ENCODE measurements around the gene RPS6KA4. TPM values are rescaled to one million over a fixed set of nuclear protein-coding genes. Genes with fewer than 3 reads are reported as not detected.

RPS6KA4 gene
- total RNA-seq, 1 experiment from 2014 or later, result 18.6 TPM

GRCh38 chr11:64395545-64396078, 36.6 kb downstream of the RPS6KA4 start:
- Histone ChIP-seq H3K9me3 (replicated peaks) (no peaks in the 10 kb centered on the region), H3K4me1 (peaks cover 7% of the 10 kb centered on the region), H3K27me3 (no peaks in the 10 kb centered on the region), H3K4me3 (peak overlapping the region; percentile 58), H3K27ac (peak overlapping the region; percentile 93), H3K36me3 (no peaks in the 10 kb centered on the region)
- DNase-seq, result no peak

- Histone ChIP-seq H3K27ac (peak overlapping the region; percentile 93), H3K27me3 (no peaks in the 10 kb centered on the region), H3K4me3 (peak overlapping the region; percentile 58), H3K9me3 (replicated peaks) (no peaks in the 10 kb centered on the region), H3K4me1 (peaks cover 7% of the 10 kb centered on the region), H3K36me3 (no peaks in the 10 kb centered on the region)
- DNase-seq, result peak; percentile 96 to 98
These were observed 37.2 kb downstream of the RPS6KA4 start for GRCh38 chr11:64396079-64396591.

GRCh38 chr11:64400102-64400501, 41.1 kb downstream of the RPS6KA4 start:
- Histone ChIP-seq H3K27me3 (no peaks in the 10 kb centered on the region), H3K4me1 (peaks cover 8% of the 10 kb centered on the region), H3K9me3 (replicated peaks) (no peaks in the 10 kb centered on the region), H3K4me3 (no peak overlapping the region), H3K36me3 (no peaks in the 10 kb centered on the region), H3K27ac (no peak overlapping the region)
- no peak for DNase-seq

- H3K9me3 ChIP-seq (replicated peaks), result no peaks in the 10 kb centered on the region
- peaks cover 14% of the 10 kb centered on the region for H3K4me1 ChIP-seq
- no peaks in the 10 kb centered on the region for H3K27me3 ChIP-seq
- DNase-seq, result no peak
- H3K36me3 ChIP-seq, result no peaks in the 10 kb centered on the region
- no peak overlapping the region for H3K27ac ChIP-seq
- H3K4me3 ChIP-seq, result no peak overlapping the region
These were observed 41.7 kb downstream of the RPS6KA4 start for GRCh38 chr11:64400667-64401066.

GRCh38 chr11:64401775-64402174, 42.8 kb downstream of the RPS6KA4 start:
- peaks cover 21% of the 10 kb centered on the region for H3K4me1 ChIP-seq
- H3K9me3 ChIP-seq (replicated peaks), result no peaks in the 10 kb centered on the region
- DNase-seq, result no peak
- H3K27ac ChIP-seq, result no peak overlapping the region
- no peak overlapping the region for H3K4me3 ChIP-seq
- no peaks in the 10 kb centered on the region for H3K36me3 ChIP-seq
- no peaks in the 10 kb centered on the region for H3K27me3 ChIP-seq

- H3K36me3 ChIP-seq, result no peaks in the 10 kb centered on the region
- no peaks in the 10 kb centered on the region for H3K9me3 ChIP-seq (replicated peaks)
- no peaks in the 10 kb centered on the region for H3K27me3 ChIP-seq
These were observed 44.1 kb downstream of the RPS6KA4 start for GRCh38 chr11:64403106-64403505.

GRCh38 chr11:64406221-64406946, 47.4 kb downstream of the RPS6KA4 start:
- Histone ChIP-seq H3K27ac (peak overlapping the region; percentile 41; the same call in 1 of the 2 replicates), H3K4me3 (no peak overlapping the region), H3K9me3 (replicated peaks) (no peaks in the 10 kb centered on the region), H3K36me3 (no peaks in the 10 kb centered on the region), H3K27me3 (no peaks in the 10 kb centered on the region), H3K4me1 (peaks cover 53% of the 10 kb centered on the region)
- peak; percentile 85 to 86 for DNase-seq

More at GRCh38 chr11:64403106-64403505, 44.1 kb downstream of the RPS6KA4 start:
- Histone ChIP-seq H3K27ac (no peak overlapping the region), H3K4me3 (no peak overlapping the region), H3K4me1 (peaks cover 30% of the 10 kb centered on the region)
- no peak for DNase-seq

- Histone ChIP-seq H3K36me3 (no peaks in the 10 kb centered on the region), H3K9me3 (replicated peaks) (no peaks in the 10 kb centered on the region), H3K27ac (no peak overlapping the region), H3K4me3 (no peak overlapping the region), H3K27me3 (no peaks in the 10 kb centered on the region), H3K4me1 (peaks cover 53% of the 10 kb centered on the region)
- DNase-seq, result no peak
These were observed 48.3 kb downstream of the RPS6KA4 start for GRCh38 chr11:64407221-64407620.

GRCh38 chr11:64407630-64408029, 48.7 kb downstream of the RPS6KA4 start:
- Histone ChIP-seq H3K9me3 (replicated peaks) (no peaks in the 10 kb centered on the region), H3K27me3 (no peaks in the 10 kb centered on the region), H3K36me3 (no peaks in the 10 kb centered on the region), H3K27ac (no peak overlapping the region), H3K4me1 (peaks cover 53% of the 10 kb centered on the region), H3K4me3 (no peak overlapping the region)
- DNase-seq, result no peak

GRCh38 chr11:64409278-64409677, 50.3 kb downstream of the RPS6KA4 start:
- Histone ChIP-seq H3K27me3 (no peaks in the 10 kb centered on the region), H3K4me1 (peaks cover 53% of the 10 kb centered on the region), H3K9me3 (replicated peaks) (no peaks in the 10 kb centered on the region), H3K36me3 (no peaks in the 10 kb centered on the region), H3K4me3 (peak overlapping the region; percentile 44), H3K27ac (peak overlapping the region; percentile 75)
- DNase-seq, result peak; percentile 51 to 53

GRCh38 chr11:64409707-64410403, 50.9 kb downstream of the RPS6KA4 start:
- no peaks in the 10 kb centered on the region for H3K36me3 ChIP-seq
- H3K9me3 ChIP-seq (replicated peaks), result no peaks in the 10 kb centered on the region
- H3K4me3 ChIP-seq, result peak overlapping the region; percentile 44
- H3K27ac ChIP-seq, result peak overlapping the region; percentile 75
- H3K4me1 ChIP-seq, result peaks cover 56% of the 10 kb centered on the region
- DNase-seq, result peak; percentile 83 to 86
- no peaks in the 10 kb centered on the region for H3K27me3 ChIP-seq

- peak overlapping the region; percentile 75 for H3K27ac ChIP-seq
- no peaks in the 10 kb centered on the region for H3K27me3 ChIP-seq
- peak overlapping the region; percentile 44 for H3K4me3 ChIP-seq
- H3K4me1 ChIP-seq, result peaks cover 57% of the 10 kb centered on the region
- DNase-seq, result no peak
- no peaks in the 10 kb centered on the region for H3K36me3 ChIP-seq
- no peaks in the 10 kb centered on the region for H3K9me3 ChIP-seq (replicated peaks)
These were observed 51.4 kb downstream of the RPS6KA4 start for GRCh38 chr11:64410404-64410734.

- H3K4me1 ChIP-seq, result peaks cover 36% of the 10 kb centered on the region
- no peak for DNase-seq
- no peak overlapping the region for H3K27ac ChIP-seq
- no peaks in the 10 kb centered on the region for H3K36me3 ChIP-seq
- no peak overlapping the region for H3K4me3 ChIP-seq
- no peaks in the 10 kb centered on the region for H3K27me3 ChIP-seq
- H3K9me3 ChIP-seq (replicated peaks), result no peaks in the 10 kb centered on the region
These were observed 54.5 kb downstream of the RPS6KA4 start for GRCh38 chr11:64413417-64413816.

GRCh38 chr11:64415286-64415685, 56.3 kb downstream of the RPS6KA4 start:
- peaks cover 27% of the 10 kb centered on the region; the same call in 1 of the 2 replicates for H3K4me1 ChIP-seq
- H3K9me3 ChIP-seq (replicated peaks), result no peaks in the 10 kb centered on the region
- DNase-seq, result peak; percentile 41 to 65
- no peaks in the 10 kb centered on the region for H3K27me3 ChIP-seq
- peak overlapping the region; percentile 52 for H3K27ac ChIP-seq
- H3K36me3 ChIP-seq, result no peaks in the 10 kb centered on the region
- H3K4me3 ChIP-seq, result no peak overlapping the region
